Stimulated activated CD8-positive, alpha-beta memory T cell treated with anti-CD3 and anti-CD28 coated beads, Interleukin-7, amount 100 ng/mL, for 1 hour (primary cell): ENCODE results near the gene SEC23B.
"Not testable (repeated sequence)": the region's sequence is repeated elsewhere in the genome, so short reads cannot be mapped to it uniquely, and the experiment has no call there.

Experiments used
- DNase-seq, 2 donors: peaks; one replicate each; pipeline ENCODE4 v3.0.0-alpha.2; 2020; ENCODE audit warnings: low read depth in 2 of 2

SEC23B gene

DNA sequence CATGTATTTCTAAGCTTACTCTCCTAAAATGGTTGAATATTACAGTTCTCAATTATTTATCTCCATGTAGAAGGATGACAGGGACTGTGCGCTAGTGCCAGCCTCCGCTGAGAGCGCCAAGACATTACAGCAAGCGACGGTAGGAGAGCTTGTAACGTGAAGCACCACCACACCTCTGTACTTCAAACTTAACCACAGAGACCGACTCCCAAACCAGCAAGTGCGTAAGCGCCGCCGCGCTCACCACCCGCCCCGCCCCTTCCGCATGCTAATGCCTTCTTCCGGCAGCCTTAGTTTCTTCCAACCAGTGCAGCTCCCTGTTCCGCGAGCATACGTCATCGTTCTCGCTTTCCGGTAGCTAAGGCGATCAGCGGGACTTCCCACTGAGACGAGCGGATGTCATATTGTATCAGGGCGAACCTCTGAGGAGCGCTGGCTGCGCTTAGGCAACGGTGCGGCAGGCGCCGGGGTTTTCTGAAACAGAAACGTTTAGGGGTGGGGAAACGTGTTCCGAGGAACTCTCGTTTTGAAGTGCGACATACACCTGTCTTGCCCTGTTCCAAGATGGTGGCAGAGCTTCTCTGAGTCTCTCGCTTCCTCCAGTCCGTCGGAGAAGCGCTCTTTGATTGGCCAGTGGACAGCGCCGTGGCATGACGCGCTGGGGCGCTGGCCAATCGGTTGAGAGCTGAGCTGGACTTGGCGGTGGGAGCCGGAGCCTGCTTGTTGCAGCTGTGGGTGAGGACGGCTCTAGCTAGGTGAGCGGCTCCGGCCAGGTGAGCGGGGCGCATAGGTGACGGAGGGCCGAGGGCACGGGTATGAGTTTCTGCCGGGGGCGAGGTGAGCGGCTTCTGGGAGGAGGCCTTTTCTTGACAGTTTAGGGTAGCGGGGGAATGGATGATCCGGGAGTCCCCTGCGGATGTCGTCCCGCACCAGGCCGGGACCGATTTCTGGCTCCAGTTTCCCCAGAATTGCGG lies at the start of gene SEC23B:
SEC23B (plus strand) TSS at position 723 of the 974 bp plus-strand sequence. CDS start 2,896 bp downstream, outside the sequence.
- DNase-seq, result peak; percentile 95

DNA sequence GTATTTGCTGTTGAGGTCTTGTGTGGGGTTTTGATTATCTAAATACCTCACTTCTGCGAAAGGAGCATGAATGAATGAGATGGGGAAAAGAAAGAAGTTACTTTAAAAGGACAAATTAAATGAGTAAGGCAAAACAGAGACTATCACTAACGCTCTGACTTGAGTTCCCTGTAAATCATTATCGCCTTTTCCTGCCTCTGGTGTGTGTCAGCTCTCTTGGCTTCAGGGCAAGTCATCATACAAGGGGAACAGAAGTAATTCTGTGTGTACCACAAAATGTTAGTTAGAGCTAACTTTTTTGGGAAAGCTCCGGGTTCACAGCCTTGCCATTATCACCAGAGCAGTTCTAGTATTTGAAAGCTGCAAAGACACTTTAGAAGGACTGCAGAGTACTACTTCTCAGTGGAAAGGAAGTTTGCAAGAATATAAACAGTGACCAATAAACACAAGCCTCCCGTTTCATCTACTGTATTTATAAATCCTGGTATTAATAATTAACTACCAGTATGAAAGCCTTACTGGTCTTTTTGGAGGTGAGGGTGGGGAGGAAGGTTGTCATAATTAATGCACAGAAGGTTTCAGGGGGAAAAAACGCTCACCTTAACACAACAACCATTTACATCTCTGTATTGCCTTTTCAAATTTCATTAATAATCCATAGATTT lies 42.1 kb upstream of the SEC23B start:
- DNase-seq, result no peak

DNA sequence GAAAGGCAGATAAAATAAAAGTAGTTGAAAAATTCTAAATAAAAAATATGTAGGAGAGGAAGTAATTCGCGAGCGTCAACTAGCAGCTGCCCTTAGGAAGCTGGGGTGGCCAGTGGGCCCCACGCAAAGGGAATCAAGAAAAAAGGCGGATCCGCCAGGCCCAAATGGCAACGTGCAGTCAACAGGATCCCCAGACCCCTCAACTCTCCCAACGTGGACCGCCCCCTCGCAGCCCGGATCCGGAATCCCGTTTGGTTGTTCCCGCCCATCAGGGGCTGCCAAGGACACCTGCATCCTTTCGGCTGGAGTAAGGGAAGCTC lies 41.2 kb upstream of the SEC23B start:
- DNase-seq, result no peak

DNA sequence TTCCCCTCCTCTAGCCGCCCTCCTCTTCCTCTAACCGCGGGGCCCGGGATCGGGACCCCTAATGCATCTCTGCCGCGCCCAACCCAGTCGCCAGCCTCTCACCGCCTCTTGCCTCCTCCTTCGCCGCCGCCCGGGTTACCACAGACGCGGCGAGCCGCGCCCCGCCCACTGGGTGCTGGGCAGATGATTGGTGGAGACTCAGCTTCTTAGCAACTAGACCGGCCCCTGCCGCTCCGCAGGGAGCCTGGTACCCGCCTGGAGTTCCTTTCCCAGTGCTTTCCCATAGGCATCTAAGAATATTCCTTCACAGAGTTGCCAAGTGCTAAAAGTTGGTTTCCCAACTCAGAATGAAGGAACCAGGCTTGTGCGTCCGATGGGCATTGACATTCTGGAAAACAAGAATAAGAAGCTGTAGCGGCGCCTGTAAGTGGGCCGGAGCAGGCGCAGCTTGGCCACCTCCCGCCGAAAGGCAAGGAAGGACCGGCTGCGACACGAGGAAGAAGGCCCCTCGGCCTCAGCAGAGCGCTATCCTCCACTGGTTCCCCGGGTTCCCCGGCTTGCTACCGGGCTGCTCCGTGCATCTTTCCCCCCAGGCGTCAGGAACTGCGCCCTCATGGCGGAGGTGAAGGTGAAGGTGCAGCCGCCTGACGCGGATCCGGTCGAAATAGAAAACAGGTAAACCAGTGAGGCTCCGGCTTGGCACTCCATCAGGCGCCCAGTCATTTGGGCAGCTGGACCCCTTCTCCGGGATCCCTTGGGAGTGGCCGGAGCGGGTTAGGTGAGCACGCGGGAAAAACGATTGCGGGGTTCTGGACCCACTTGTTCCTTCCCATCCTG lies 40.6 kb upstream of the SEC23B start, which contains the start of the genes DZANK1 and POLR3F:
DZANK1 (minus strand) TSS at position 137 of the 837 bp plus-strand sequence. CDS start 1,672 bp downstream, outside the sequence.
POLR3F (plus strand) TSS at position 497 of the 837 bp plus-strand sequence; CDS start at position 614, 117 bp downstream.
- peak; percentile 79 to 83 for DNase-seq

DNA sequence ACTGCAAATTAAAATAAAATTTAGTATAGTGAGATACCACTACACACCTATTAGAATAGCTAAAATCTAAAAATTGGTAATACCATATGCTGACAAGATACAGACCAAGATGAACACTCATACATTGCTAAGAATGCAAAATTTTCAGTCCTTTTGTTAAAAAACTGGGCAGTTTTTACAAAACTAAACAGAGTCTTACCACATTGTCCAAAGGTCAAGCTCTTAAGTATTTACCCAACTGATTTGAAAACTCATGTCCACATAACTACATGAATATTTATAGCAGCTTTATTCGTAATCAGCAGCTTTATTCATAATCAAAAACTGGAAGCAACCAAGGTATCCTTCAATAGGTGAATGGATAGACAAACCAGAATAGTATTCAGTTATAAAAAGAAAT lies 30.5 kb upstream of the SEC23B start:
- DNase-seq, result no peak

DNA sequence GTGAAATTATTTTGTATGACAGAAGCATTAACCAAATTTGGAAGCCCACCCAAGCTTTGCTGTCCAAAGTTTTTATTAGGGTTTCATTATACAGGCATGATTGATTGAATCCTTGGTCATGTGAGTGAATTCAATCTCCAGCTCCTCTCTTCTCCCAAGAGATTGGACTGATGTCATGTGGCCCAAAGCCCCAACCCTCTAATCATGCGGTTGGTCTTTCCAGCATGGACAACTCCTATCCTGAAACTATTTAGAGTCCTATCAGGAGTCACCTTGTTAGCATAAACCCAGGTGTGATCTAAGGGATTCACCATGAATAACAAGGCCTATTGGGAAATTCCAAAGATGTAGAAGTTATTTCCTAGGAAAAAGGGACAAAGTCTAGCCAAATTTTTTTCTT lies 29.9 kb upstream of the SEC23B start:
- no peak for DNase-seq

DNA sequence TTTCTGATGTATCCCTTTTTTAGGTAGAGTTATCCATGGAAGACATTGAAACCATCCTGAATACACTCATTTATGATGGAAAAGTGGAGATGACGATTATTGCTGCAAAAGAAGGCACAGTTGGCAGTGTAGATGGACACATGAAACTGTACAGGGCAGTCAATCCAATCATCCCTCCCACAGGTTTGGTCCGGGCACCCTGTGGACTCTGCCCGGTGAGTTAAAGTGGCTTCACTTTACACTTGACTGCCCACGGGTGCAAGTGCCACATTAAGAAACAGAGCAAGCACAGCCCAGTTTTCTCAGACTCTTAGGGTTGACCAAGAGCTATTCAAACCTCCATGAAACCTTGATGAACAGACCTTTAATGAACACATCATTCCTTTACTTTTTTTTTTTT lies 26.1 kb upstream of the SEC23B start:
- DNase-seq, result no peak

DNA sequence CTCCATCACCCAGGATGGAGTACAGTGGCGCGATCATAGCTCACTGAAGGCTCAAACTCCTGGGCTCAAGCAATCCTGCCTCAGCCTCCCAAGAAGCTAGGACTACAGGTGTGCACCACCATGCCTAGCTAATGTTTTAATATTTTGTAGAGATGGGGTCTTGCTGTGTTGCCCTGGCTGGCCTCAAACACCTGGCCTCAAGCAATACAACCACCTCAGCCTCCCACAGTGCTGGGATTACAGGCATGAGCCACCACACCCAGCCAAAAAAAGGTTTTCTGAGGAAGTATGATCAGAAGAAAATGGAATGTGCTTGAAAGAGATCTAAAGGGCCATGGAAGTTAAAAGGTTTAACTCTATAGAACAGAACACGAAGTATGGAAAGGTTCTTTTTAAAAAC lies 19.4 kb upstream of the SEC23B start:
- no peak for DNase-seq

DNA sequence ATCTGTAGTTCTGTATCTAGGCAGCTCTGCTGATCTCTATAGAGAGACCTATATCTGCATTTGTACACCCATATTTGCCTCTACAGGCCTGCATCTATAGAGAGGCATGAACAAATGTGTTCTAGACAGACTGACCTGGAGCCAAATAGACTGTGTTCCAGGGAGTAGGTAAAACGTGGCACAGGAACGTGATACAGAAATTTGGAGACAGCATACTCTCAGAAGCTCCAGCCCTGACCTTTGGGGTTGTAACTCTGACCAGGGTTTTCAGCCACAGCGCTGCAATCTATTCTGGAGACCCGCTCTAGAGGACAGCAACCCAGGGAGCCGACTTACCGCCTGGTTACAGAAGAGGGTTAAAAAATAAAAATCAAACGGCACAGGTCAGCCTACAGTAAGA lies 11.7 kb upstream of the SEC23B start:
- no peak for DNase-seq

DNA sequence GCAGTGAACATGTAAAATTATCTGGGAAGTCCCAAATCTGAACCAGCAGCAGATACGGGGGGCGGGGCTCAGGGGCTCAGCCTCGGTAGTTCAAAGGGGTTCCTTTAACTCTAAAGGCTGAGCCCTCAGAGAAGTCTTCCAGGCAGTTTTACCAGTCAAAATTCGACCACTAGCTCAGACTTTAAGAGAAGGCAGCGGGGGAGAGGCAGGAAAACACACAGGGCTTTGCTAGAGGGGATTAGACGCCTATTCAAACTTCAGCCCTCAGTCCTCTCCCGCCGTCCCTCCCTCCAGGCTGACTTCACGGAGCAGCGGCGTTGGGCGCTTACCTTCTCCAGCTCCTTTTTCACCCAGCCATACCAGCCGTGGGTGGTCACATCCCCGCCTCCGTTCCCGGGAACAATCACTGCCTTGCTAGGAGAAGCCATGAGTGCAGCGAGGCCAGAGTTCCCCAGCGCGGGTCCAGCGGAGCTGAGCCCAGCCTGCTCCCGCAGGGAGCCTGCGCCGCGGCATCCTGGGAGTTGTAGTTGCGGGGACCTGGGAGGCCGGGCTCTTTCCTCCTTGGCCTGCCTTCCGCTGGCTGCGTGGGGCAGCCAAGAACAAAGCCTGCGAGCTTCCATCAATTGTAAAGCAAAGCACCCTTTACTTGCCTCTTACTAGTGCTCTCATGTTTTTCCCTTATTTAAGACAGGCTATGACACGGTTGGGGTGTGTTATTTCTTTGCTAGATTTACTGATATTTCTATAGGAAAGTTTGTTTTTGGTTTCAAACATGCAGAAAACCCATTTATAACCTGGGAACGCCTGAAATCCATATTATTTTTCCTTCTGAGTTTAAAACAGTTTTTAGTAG lies 10.8 kb upstream of the SEC23B start, which contains the start of gene RBBP9:
RBBP9 (minus strand) TSS at position 486 of the 853 bp plus-strand sequence; CDS start at position 428, 58 bp downstream.
- DNase-seq, result peak; percentile 24 to 40

DNA sequence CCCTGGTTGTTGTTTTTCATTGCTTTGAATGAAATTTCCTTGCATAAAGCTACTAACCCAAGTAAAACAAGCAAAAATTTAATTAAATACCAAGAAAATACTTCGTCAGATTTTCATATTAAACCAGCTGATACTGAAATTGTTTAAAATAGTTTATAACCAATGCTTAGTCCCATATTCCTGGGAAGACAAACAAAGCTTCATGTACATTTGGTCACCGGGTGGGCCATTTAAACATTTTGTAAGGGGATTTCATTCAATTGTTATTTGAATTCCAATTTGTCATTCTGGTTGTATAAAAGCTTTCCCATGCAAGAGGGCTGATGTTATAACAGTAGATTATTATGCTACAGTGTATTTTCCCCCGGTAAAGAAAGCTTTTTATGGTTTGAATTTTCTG lies 10.1 kb upstream of the SEC23B start:
- DNase-seq, result no peak

DNA sequence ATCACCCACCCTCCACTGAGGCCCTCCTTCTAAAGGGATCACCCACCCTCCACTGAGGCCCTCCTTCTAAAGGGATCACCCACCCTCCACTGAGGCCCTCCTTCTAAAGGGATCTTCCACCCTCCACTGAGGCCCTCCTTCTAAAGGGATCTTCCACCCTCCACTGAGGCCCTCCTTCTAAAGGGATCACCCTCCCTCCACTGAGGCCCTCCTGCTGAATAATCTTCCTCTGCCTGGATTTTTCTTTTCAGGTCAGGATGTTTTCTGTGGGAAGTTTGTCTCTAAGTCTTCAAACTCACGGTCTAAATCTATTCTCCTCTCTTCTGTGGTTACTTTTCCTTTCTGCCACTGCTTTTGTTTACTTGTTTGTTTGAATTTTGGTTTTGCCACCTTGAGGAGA lies 6.1 kb upstream of the SEC23B start:
- DNase-seq, result not testable (repeated sequence)

DNA sequence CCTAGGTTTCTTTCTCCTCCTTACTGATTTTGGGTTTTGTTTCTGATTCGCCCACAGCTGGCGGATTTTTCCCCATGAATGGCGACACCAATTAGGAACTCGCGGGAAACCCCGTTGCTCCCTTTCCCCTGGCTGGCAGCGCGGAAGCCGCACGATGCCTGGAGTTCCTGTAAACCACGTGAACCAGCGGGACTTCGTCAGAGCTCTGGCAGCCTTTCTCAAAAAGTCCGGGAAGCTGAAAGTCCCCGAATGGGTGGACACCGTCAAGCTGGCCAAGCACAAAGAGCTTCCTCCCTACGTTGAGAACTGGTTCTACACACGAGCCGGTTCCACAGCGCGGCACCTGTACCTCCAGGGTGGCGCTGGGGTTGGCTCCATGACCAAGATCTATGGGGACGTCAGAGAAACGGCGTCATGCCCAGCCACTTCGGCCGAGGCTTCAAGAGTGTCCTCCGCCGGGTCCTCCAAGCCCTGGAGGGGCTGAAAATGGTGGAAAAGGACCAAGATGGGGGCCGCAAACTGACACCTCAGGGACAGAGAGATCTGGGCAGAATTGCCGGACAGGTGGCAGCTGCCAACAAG lies 3.2 kb upstream of the SEC23B start:
- DNase-seq, result no peak

DNA sequence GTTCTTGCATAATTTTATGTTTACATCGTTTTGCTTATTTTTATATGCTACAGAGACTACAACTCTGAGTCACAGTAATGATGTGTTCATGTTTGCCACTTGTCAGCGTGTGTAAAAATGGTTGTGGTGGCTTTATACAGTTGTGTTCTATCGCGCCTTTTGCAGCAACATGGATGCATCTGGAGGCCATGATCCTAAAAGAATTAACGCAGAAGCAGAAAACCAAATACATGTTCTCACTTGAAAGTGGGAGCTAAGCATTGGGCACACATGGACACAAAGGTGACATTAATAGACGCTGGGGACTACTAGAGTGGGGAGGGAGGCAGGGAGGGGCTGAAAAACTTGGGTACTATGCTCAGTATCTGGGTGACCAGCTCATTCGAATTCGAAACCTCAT lies 996 bp upstream of the SEC23B start:
- no peak for DNase-seq

DNA sequence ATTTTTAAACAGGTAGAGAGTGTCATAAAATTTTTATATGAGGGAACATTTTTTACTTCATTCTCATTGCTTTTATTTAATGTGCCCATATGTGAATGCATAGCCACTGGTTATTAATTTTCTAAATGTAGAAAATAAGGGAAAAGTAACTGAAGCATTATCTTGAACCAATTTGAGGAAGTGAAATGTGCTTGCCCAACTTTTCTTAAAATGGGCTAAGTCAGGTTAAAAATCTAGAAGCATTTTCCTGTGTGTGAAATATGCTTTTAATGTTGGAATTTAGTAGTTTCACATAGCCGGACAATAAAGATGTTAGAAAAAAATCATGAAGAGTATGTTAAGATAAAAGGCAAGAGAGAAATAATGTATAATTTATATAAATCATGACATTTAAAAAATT lies 3.8 kb downstream of the SEC23B start:
- no peak for DNase-seq

DNA sequence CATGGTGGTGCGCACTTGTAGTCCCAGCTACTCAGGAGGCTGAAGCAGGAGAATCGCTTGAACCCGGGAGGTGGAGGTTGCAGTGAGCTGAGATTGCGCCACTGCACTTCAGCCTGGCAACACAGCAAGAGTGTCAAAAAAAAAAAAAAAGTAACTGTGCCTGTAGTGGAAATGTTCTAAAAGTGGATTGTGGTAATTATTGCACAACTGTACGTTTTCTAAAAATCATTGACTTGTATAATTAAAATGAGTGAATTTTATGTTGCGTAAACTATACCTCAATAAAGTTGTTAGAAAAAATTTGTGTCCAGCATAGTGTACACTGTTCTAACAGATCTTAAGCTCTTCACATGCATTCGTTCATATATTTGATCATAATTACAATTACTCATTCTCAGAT lies 5.5 kb downstream of the SEC23B start:
- no peak for DNase-seq

DNA sequence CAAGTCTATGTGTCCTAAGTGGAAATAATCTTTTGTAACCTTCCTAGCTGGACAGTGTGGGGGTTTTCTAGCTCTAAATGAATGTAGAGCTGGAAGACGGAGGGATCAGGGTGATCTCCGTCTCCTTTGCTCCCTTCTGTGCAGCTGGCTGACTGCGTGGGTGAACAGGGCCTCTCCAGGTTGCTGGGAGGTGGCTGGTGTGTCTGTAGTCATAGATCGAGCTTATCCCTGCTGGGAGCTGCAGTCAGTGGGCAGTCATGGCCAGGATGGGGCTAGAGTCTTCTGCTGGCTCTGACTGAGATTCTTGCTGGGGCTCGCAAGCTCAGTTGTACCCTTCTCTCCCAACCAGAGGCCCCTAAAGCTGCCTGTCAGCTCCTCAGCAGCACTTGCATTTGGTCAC lies 6.4 kb downstream of the SEC23B start:
- no peak for DNase-seq

DNA sequence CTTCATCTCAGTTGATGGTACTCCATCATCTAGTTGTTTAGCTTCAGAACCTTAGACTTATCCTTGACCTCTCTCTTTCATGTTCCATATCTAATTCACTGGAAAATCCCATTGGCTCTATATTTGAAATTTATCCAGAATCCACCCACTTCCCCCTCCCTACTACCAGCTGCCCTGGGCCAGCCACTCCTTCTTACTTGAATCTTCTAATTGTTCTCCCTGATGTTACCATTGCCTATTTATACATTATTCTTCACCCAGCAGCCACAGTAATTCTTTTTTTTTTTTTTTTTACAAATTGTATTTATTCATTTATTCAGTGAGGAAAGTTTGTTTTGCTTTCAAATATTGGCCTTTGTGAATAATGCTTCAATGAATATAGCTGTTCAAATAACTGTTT lies 8.2 kb downstream of the SEC23B start:
- DNase-seq, result no peak

DNA sequence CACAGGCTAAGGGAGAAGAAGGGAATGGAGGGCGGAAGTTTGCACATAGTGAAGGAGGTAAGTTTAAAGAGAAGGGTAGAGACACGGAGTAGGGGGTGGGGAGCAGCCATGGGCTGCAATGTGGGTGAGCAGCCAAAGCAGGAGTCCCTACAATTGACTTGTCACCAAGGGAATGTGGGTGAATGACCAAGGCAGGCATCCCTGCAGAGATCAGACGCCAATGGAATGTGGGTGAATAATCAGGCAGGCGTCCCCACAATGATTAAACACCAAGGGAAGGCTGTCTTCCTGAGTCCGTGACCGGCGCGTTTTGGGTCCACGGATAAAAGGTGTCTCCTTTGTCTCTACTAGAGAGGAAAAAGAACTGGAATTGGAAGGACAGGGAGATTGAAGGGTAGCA lies 14.3 kb downstream of the SEC23B start:
- not testable (repeated sequence) for DNase-seq

DNA sequence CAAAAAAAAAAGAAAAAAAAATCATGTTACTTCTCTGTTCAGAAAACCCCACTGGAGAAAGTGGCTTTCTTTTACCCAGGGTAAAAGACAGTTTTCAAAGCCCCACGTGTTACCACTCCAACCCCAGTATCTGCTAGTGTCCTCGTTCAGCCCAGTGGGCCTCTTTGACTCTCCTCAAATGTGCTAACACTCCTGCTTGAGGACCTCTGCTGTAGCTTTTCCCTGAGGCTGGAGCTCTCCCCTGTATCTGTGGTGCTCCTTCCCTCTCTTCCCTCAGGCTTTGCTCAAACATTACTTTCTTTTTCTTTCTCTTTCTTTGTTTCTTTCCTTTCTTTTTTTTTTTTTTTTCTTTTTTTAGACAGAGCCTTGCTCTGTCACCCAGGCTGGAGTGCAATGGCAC lies 15.3 kb downstream of the SEC23B start:
- DNase-seq, result no peak

DNA sequence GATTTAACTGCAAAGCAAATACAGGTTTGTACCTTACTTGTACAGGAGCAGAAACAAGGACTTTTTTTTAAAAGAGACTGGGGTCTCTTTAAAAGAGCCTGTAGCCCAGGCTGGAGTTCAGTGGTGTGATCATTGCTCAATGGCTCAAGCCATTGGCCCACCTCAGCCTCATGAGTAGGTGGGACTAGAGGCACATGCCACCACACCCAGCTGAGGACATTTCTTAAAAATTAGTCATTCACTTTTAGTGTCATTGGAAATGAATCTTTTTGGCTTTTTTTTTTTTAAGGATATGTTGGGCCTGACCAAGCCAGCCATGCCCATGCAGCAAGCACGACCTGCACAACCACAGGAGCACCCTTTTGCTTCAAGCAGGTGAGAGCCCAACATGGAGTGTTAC lies 16.9 kb downstream of the SEC23B start:
- no peak for DNase-seq
